ENCODE data around the gene ZNF148. TPM values are rescaled to one million over a fixed set of nuclear protein-coding genes. Genes with fewer than 3 reads are reported as not detected.

Gene ZNF148
- total and polyA plus RNA-seq, 8 donors, result 2.1 to 31.2 (median 17.1) TPM

GRCh38 chr3:125211523-125212090, 163.5 kb downstream of the ZNF148 start:
- Histone ChIP-seq H3K4me3 (peak overlapping the region; percentile 64 to 88 (median 74)), H3K36me3 (no peaks in the 10 kb centered on the region), H3K27me3 (no peaks in the 10 kb centered on the region), H3K4me1 (peaks cover 7 to 13% (median 13%) of the 10 kb centered on the region in 3 donors), H3K9me3 (no peaks in the 10 kb centered on the region), H3K27ac (peak overlapping the region in 1 of 4 donors; percentile 83)
- TF ChIP-seq CTCF (IDR thresholded peaks at IDR 0.05), result no peak
- DNase-seq, result peak in 1 of 6 donors; percentile 33
- no peak for FAIRE-seq
- intact Hi-C loops (cut with DNase I), result no loop called here
- WGBS, 2 donors, result 29 to 32% methylated on average over 9 to 11 of the region's 11 CpGs
- ATAC-seq, result peak; percentile 7 to 20 (median 16)

- peak overlapping the region in 2 of 4 donors; percentile 37 to 68 for H3K27ac ChIP-seq
- H3K27me3 ChIP-seq, result no peaks in the 10 kb centered on the region
- H3K4me3 ChIP-seq, result no peak overlapping the region
- no peaks in the 10 kb centered on the region for H3K9me3 ChIP-seq
- peak in 1 of 4 donors; percentile 6 for ATAC-seq
- TF ChIP-seq CTCF (IDR thresholded peaks at IDR 0.05), result no peak
- intact Hi-C loops (cut with DNase I), result no loop called here
- 86 to 93% methylated on average over 1 of the region's 1 CpG for WGBS, 2 donors
- H3K36me3 ChIP-seq, result no peaks in the 10 kb centered on the region
- peaks cover 7 to 17% (median 13%) of the 10 kb centered on the region in 3 donors for H3K4me1 ChIP-seq
- FAIRE-seq, result no peak
- no peak for DNase-seq
Observed at GRCh38 chr3:125207949-125208568, 167.1 kb downstream of the ZNF148 start.

- no peaks in the 10 kb centered on the region for H3K9me3 ChIP-seq
- H3K4me1 ChIP-seq, result peaks cover 7 to 17% (median 13%) of the 10 kb centered on the region in 3 donors
- no peak for FAIRE-seq
- intact Hi-C loops (cut with DNase I), result no loop called here
- H3K36me3 ChIP-seq, result no peaks in the 10 kb centered on the region
- no peaks in the 10 kb centered on the region for H3K27me3 ChIP-seq
- ATAC-seq, result peak in 3 of 4 donors; percentile 67 to 82 (median 68)
- H3K27ac ChIP-seq, result peak overlapping the region in 2 of 4 donors; percentile 37 to 68
- H3K4me3 ChIP-seq, result peak overlapping the region in 1 of 4 donors; percentile 9
- no peak for TF ChIP-seq CTCF (IDR thresholded peaks at IDR 0.05)
- peak in 3 of 6 donors; percentile 26 to 39 (median 27) for DNase-seq
- WGBS, 2 donors, result 18 to 35% methylated on average over 7 of the region's 7 CpGs
Observed at GRCh38 chr3:125207507-125207906, 167.6 kb downstream of the ZNF148 start.

GRCh38 chr3:125206934-125207333, 168.2 kb downstream of the ZNF148 start:
- H3K9me3 ChIP-seq, result no peaks in the 10 kb centered on the region
- H3K36me3 ChIP-seq, result no peaks in the 10 kb centered on the region
- ATAC-seq (peak in 2 of 4 donors; percentile 13 to 23), FAIRE-seq (no peak), DNase-seq (no peak)
- TF ChIP-seq CTCF (IDR thresholded peaks at IDR 0.05), result no peak
- peak overlapping the region in 1 of 4 donors; percentile 9 for H3K4me3 ChIP-seq
- H3K27ac ChIP-seq, result peak overlapping the region in 2 of 4 donors; percentile 37 to 68
- WGBS, 2 donors, result 27 to 42% methylated on average over 6 of the region's 6 CpGs
- intact Hi-C loops (cut with DNase I), result no loop called here
- H3K4me1 ChIP-seq, result peaks cover 7 to 17% (median 13%) of the 10 kb centered on the region in 3 donors
- no peaks in the 10 kb centered on the region for H3K27me3 ChIP-seq

DNA sequence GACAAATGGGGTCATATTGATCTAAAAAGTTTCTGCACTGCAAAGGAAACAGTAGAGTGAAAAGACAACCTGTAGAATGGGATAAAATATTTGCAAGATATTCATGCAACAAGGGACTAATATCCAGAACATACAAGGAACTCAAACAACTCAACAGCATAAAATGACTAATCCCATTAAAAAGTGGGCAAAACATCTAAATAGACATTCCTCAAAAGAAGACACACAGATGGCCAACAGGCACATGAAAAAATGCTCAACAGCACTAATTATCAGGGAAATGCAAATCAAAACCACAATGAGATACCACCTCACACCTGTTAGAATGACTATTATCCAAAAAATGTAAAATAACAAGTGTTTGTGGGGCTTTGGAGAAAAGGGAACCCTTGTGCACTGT, 171.4 kb downstream of the ZNF148 start:
- ATAC-seq (no peak), DNase-seq (no peak), FAIRE-seq (no peak)
- H3K27me3 ChIP-seq, result no peaks in the 10 kb centered on the region
- peaks cover 7 to 22% (median 13%) of the 10 kb centered on the region in 3 donors for H3K4me1 ChIP-seq
- no peaks in the 10 kb centered on the region for H3K36me3 ChIP-seq
- H3K4me3 ChIP-seq, result no peak overlapping the region
- no peak overlapping the region for H3K27ac ChIP-seq
- TF ChIP-seq CTCF (IDR thresholded peaks at IDR 0.05), result no peak
- intact Hi-C loops (cut with DNase I), result no loop called here
- H3K9me3 ChIP-seq, result no peaks in the 10 kb centered on the region

All from pancreas (tissue), 10 donors.